K562 (cell line): ENCODE results near the gene ATP2A2. TPM values are rescaled to one million over a fixed set of nuclear protein-coding genes. Genes with fewer than 3 reads are reported as not detected.
A peak's percentile ranks its signal among the peaks of the same experiment; 100 is the strongest.

Experiments
- ATF2 ChIP-seq: sonication (generic); formaldehyde crosslinking; IDR thresholded peaks from 2 replicates; pipeline ENCODE4 v1.8.1; 2022; ENCODE audit warnings: missing genetic modification reagents
- BACH1 ChIP-seq: fragments of 200-800 bp; sonication (Bioruptor generic); IDR thresholded peaks from 2 replicates; pipeline ENCODE4 v1.6.1; 2016; ENCODE audit warnings: missing genetic modification characterization, missing compliant biosample characterization
- CHD4 ChIP-seq: fragments of 200-600 bp; sonication (generic); IDR thresholded peaks from 3 replicates; pipeline ENCODE4 v1.6.1; 2012; ENCODE audit warnings: low read depth, mild to moderate bottlenecking, mixed read lengths, low read length, inconsistent platforms; ENCODE audit not compliant: insufficient read depth, insufficient replicate concordance, poor library complexity, severe bottlenecking
- FOXK1 ChIP-seq: sonication (generic); formaldehyde crosslinking; IDR thresholded peaks from 2 replicates; pipeline ENCODE4 v1.8.0; 2022; ENCODE audit warnings: missing genetic modification reagents, mild to moderate bottlenecking, borderline replicate concordance
- ID3 ChIP-seq, 2 experiments: fragments of 250-450 bp in 1 of 2; fragments of 450-650 bp in 1 of 2; sonication (Bioruptor Pico) in 1 of 2; IDR thresholded peaks; 2 replicates each; pipeline versions ENCODE4 v1.6.1 to v1.8.0; 2016 to 2021; ENCODE audit warnings: mild to moderate bottlenecking in 2 of 2, moderate library complexity in 2 of 2, missing compliant biosample characterization in 1 of 2, missing genetic modification characterization in 1 of 2
- JUNB ChIP-seq: fragments of 450-650 bp; formaldehyde crosslinking; conservative IDR thresholded peaks from 2 replicates; pipeline ENCODE4 v1.4.0; 2020; ENCODE audit warnings: mild to moderate bottlenecking
- KAT7 ChIP-seq: sonication (generic); formaldehyde crosslinking; IDR thresholded peaks from 2 replicates; pipeline ENCODE4 v1.8.0; 2022; ENCODE audit warnings: missing genetic modification reagents, mild to moderate bottlenecking, borderline replicate concordance
- L3MBTL2 ChIP-seq: fragments of 450-650 bp; IDR thresholded peaks from 2 replicates; pipeline ENCODE4 v1.6.1; 2016; ENCODE audit warnings: mild to moderate bottlenecking, moderate library complexity
- MAFK ChIP-seq: IDR thresholded peaks from 2 replicates; pipeline ENCODE4 v1.6.1; 2011; ENCODE audit warnings: low read length, improper control_type of control experiment
- MCM7 ChIP-seq, 2 experiments: fragments of 450-650 bp; IDR thresholded peaks; 2 replicates each; pipeline ENCODE4 v1.6.1; 2016 to 2018
- MNT ChIP-seq, 2 experiments: fragments of 450-650 bp; conservative IDR thresholded peaks; 2 replicates each; pipeline ENCODE4 v1.6.1; 2017; ENCODE audit warnings: mild to moderate bottlenecking in 2 of 2, moderate library complexity in 2 of 2
- NFE2L1 ChIP-seq: fragments of 450-650 bp; IDR thresholded peaks from 2 replicates; pipeline ENCODE4 v1.6.1; 2016; ENCODE audit warnings: missing genetic modification characterization, low read depth, mild to moderate bottlenecking, missing compliant biosample characterization, moderate library complexity, borderline replicate concordance
- NR3C1 ChIP-seq: sonication (generic); formaldehyde crosslinking; IDR thresholded peaks from 2 replicates; pipeline ENCODE4 v1.8.1; 2022; ENCODE audit warnings: missing genetic modification reagents
- POLR2AphosphoS2 ChIP-seq: IDR thresholded peaks from 2 replicates; pipeline ENCODE4 v1.6.1; 2012; ENCODE audit warnings: low read length, improper control_type of control experiment
- POLR2AphosphoS5 ChIP-seq: IDR thresholded peaks from 2 replicates; pipeline ENCODE4 v1.6.1; 2011; ENCODE audit warnings: mild to moderate bottlenecking, low read depth, low read length, moderate library complexity; ENCODE audit not compliant: control insufficient read depth, insufficient read depth
- SMARCA5 ChIP-seq: fragments of 450-650 bp; IDR thresholded peaks from 2 replicates; pipeline ENCODE4 v1.6.1; 2016
- SPI1 ChIP-seq: IDR thresholded peaks from 2 replicates; pipeline ENCODE4 v1.6.1; 2011; ENCODE audit warnings: low read depth, low read length, control low read depth, borderline replicate concordance
- U2AF2 ChIP-seq: fragments of 200-400 bp; formaldehyde crosslinking; optimal IDR thresholded peaks from 2 replicates; pipeline ENCODE3; 2017; ENCODE audit warnings: low read depth, mild to moderate bottlenecking, low read length
- WHSC1 ChIP-seq: IDR thresholded peaks from one replicate; pipeline ENCODE4 v1.6.1; 2012; ENCODE audit warnings: low read length, control low read depth, inconsistent platforms
- ZEB2 ChIP-seq: fragments of 450-650 bp; IDR thresholded peaks from 2 replicates; pipeline ENCODE4 v1.6.1; 2016
- ZNF134 ChIP-seq: fragments of 250-450 bp; sonication (Bioruptor Pico); conservative IDR thresholded peaks from 2 replicates; pipeline ENCODE4 v1.4.0; 2020
- ZNF436 ChIP-seq: fragments of 250-450, 450-650 bp; sonication (Bioruptor Pico); formaldehyde crosslinking; IDR thresholded peaks from 2 replicates; pipeline ENCODE4 v1.7.0; 2020; ENCODE audit warnings: mild to moderate bottlenecking
- ZNF444 ChIP-seq: fragments of 250-450 bp; sonication (Bioruptor Pico); IDR thresholded peaks from 2 replicates; pipeline ENCODE4 v1.4.0; 2020; ENCODE audit warnings: mild to moderate bottlenecking, moderate library complexity
- ZNF764 ChIP-seq: fragments of 250-450 bp; sonication (Bioruptor Pico); IDR thresholded peaks from 2 replicates; pipeline ENCODE4 v1.4.0; 2020; ENCODE audit warnings: low read depth, mild to moderate bottlenecking, moderate library complexity
- ZZZ3 ChIP-seq: fragments of 450-650 bp; IDR thresholded peaks from 2 replicates; pipeline ENCODE4 v1.6.1; 2016; ENCODE audit warnings: antibody characterized with exemption, mild to moderate bottlenecking, moderate library complexity
- polyA plus RNA-seq, 8 experiments: library from polyadenylated mRNA; depleted of rRNA in 4 of 8; stranded (reverse) in 5 of 8; unstranded in 3 of 8; fragments of >200 nt; fragmentation: Nextera tagmentation in 2 of 8; fragmentation: Illumina TruSeq in 1 of 8; extraction: Ambion mirVana in 2 of 8; extraction: Trizol in 1 of 8; gene quantifications; 2 replicates each; pipeline versions ENCODE4 v1.2.1 to v1.2.3, GENCODE V29; 2011 to 2014; ENCODE audit warnings: inconsistent platforms in 1 of 8, missing spikeins in 1 of 8
- total RNA-seq, 7 experiments: library from RNA; depleted of rRNA in 6 of 7; stranded (reverse); fragments of >200 nt in 6 of 7; fragmentation: Illumina TruSeq in 2 of 7; extraction: Trizol in 2 of 7; gene quantifications; 2 replicates each; pipeline versions ENCODE4 v1.2.1 to v1.2.3, GENCODE V29; 2011 to 2021; ENCODE audit warnings: low replicate concordance in 1 of 7

The ATP2A2 gene
- total and polyA plus RNA-seq, 9 of the 15 experiments (the other 6 are each of a cell fraction or from before 2014, with no cell fraction given), result 5.2 to 205 (median 51.6) TPM

GRCh38 chr12:110280779-110281548 lies at the start of gene ATP2A2 (continued):
- TF ChIP-seq JUNB (CRISPR knock-in tag) (no peak), MAFK (no peak), MCM7 (IDR thresholded peaks at IDR 0.05) (no peak), POLR2AphosphoS2 (peak; percentile 49; the same call in 1 of the 2 replicates), NR3C1 (CRISPR knock-in tag) (no peak; the same call in none of the 2 replicates), SPI1 (no peak), MNT (conservative IDR thresholded peaks at IDR 0.05) (peak in 1 of 2 experiments; percentile 60; a peak in 2 of 4 replicates), ZEB2 (no peak), ZZZ3 (no peak), ATF2 (CRISPR knock-in tag) (no peak), ZNF134 (CRISPR knock-in tag) (no peak), CHD4 (peak; percentile 15), POLR2AphosphoS5 (peak; percentile 80), L3MBTL2 (peak; percentile 92), SMARCA5 (no peak), ZNF444 (CRISPR knock-in tag) (no peak), WHSC1 (no peak), ZNF764 (no peak), KAT7 (no peak), FOXK1 (CRISPR knock-in tag) (no peak), ID3 (CRISPR knock-in tag; IDR thresholded peaks at IDR 0.05) (no peak), ID3 (tag; IDR thresholded peaks at IDR 0.05) (no peak), ZNF436 (CRISPR knock-in tag) (no peak), U2AF2 (no peak), NFE2L1 (no peak), BACH1 (tag) (no peak)
